Measurements from ENCODE around the gene PLG.

Gene PLG

GRCh38 chr6:160766989-160767646 is 65.1 kb downstream of the PLG start:
- no peaks in the 10 kb centered on the region for H4K20me1 ChIP-seq (ENCODE audit: insufficient read depth, low read length)
- no peaks in the 10 kb centered on the region for H3K36me3 ChIP-seq (replicated peaks; ENCODE audit: insufficient read depth, low read length)
- H3K4me2 ChIP-seq (ENCODE audit: low read depth, low read length): peak overlapping the region; percentile 52; the same call in 1 of the 2 replicates
- H3K79me2 ChIP-seq (ENCODE audit: low read length): no peaks in the 10 kb centered on the region
- H3K9me2 ChIP-seq (replicated peaks; ENCODE audit: insufficient read depth, low read length): no peaks in the 10 kb centered on the region
- no peaks in the 10 kb centered on the region for H3K27me3 ChIP-seq (replicated peaks; ENCODE audit: insufficient read depth, low read length)
- H3K27ac ChIP-seq (ENCODE audit: low read length): no peak overlapping the region
- TF ChIP-seq CTCF (IDR thresholded peaks at IDR 0.05; ENCODE audit: low read length) (peak; percentile 68), EZH2 (optimal IDR thresholded peaks at IDR 0.05; ENCODE audit: low read depth, low read length) (no peak), EZH2phosphoT487 (IDR thresholded peaks at IDR 0.05; ENCODE audit: low read length) (no peak)
- DNase-seq: peak; percentile 65
- peak overlapping the region; percentile 40; the same call in 1 of the 2 replicates for H3K9ac ChIP-seq (ENCODE audit: low read length)
- no peaks in the 10 kb centered on the region for H3F3A ChIP-seq (ENCODE audit: insufficient read depth, low read length)
- H3K4me1 ChIP-seq (ENCODE audit: low read length): no peaks in the 10 kb centered on the region
- H3K9me3 ChIP-seq (replicated peaks; ENCODE audit: insufficient read depth, low read length): no peaks in the 10 kb centered on the region
- H2AFZ ChIP-seq (ENCODE audit: low read length): peak overlapping the region; percentile 23; the same call in 1 of the 2 replicates
- peak overlapping the region; percentile 47 for H3K4me3 ChIP-seq (ENCODE audit: low read length)

- Histone ChIP-seq H3K9me3 (replicated peaks; ENCODE audit: insufficient read depth, low read length) (no peaks in the 10 kb centered on the region), H3K27ac (ENCODE audit: low read length) (no peak overlapping the region), H3K4me3 (ENCODE audit: low read length) (no peak overlapping the region), H2AFZ (ENCODE audit: low read length) (no peak overlapping the region), H3K9ac (ENCODE audit: low read length) (no peak overlapping the region), H3K79me2 (ENCODE audit: low read length) (no peaks in the 10 kb centered on the region), H3K36me3 (replicated peaks; ENCODE audit: insufficient read depth, low read length) (no peaks in the 10 kb centered on the region), H4K20me1 (ENCODE audit: insufficient read depth, low read length) (no peaks in the 10 kb centered on the region), H3K9me2 (replicated peaks; ENCODE audit: insufficient read depth, low read length) (no peaks in the 10 kb centered on the region), H3K4me1 (ENCODE audit: low read length) (no peaks in the 10 kb centered on the region), H3K4me2 (ENCODE audit: low read depth, low read length) (no peak overlapping the region), H3K27me3 (replicated peaks; ENCODE audit: insufficient read depth, low read length) (no peaks in the 10 kb centered on the region), H3F3A (ENCODE audit: insufficient read depth, low read length) (no peaks in the 10 kb centered on the region)
- no peak for DNase-seq
- TF ChIP-seq CTCF (IDR thresholded peaks at IDR 0.05; ENCODE audit: low read length) (no peak), EZH2phosphoT487 (IDR thresholded peaks at IDR 0.05; ENCODE audit: low read length) (no peak), EZH2 (optimal IDR thresholded peaks at IDR 0.05; ENCODE audit: low read depth, low read length) (no peak)
Observed at GRCh38 chr6:160767647-160768019, 65.6 kb downstream of the PLG start.

- Histone ChIP-seq H3F3A (ENCODE audit: insufficient read depth, low read length) (no peaks in the 10 kb centered on the region), H3K36me3 (replicated peaks; ENCODE audit: insufficient read depth, low read length) (no peaks in the 10 kb centered on the region), H3K27ac (ENCODE audit: low read length) (no peak overlapping the region), H3K79me2 (ENCODE audit: low read length) (no peaks in the 10 kb centered on the region), H2AFZ (ENCODE audit: low read length) (no peak overlapping the region), H3K4me3 (ENCODE audit: low read length) (no peak overlapping the region), H3K9me2 (replicated peaks; ENCODE audit: insufficient read depth, low read length) (no peaks in the 10 kb centered on the region), H4K20me1 (ENCODE audit: insufficient read depth, low read length) (no peaks in the 10 kb centered on the region), H3K9me3 (replicated peaks; ENCODE audit: insufficient read depth, low read length) (no peaks in the 10 kb centered on the region), H3K27me3 (replicated peaks; ENCODE audit: insufficient read depth, low read length) (no peaks in the 10 kb centered on the region), H3K9ac (ENCODE audit: low read length) (no peak overlapping the region), H3K4me1 (ENCODE audit: low read length) (no peaks in the 10 kb centered on the region), H3K4me2 (ENCODE audit: low read depth, low read length) (no peak overlapping the region)
- TF ChIP-seq EZH2phosphoT487 (IDR thresholded peaks at IDR 0.05; ENCODE audit: low read length) (no peak), EZH2 (optimal IDR thresholded peaks at IDR 0.05; ENCODE audit: low read depth, low read length) (no peak), CTCF (IDR thresholded peaks at IDR 0.05; ENCODE audit: low read length) (no peak)
- no peak for DNase-seq
Observed at GRCh38 chr6:160768101-160768500, 66.1 kb downstream of the PLG start.
